PC-9 (cell line): ENCODE data around the gene RGL1.

Experiments used
- CTCF ChIP-seq: fragments of 200-600 bp; sonication (generic); conservative IDR thresholded peaks from 2 replicates; pipeline ENCODE4 v1.6.1; 2017; ENCODE audit warnings: mixed run types, antibody characterized with exemption, mild to moderate bottlenecking, moderate library complexity
- EZH2 ChIP-seq: fragments of 200-600 bp; sonication (generic); IDR thresholded peaks from 2 replicates; pipeline ENCODE4 v1.8.0; 2017; ENCODE audit warnings: antibody characterized with exemption, low read depth

- TF ChIP-seq CTCF, result no peak
- no peak for TF ChIP-seq EZH2
Measured at GRCh38 chr1:183903101-183903500, 98.2 kb downstream of the RGL1 start.
